Activated CD4-positive, alpha-beta T cell treated with anti-CD3 and anti-CD28 coated beads, Interleukin-2, amount 50 U/mL, for 24 hours (primary cell): ENCODE measurements around the gene LHFPL2.

ENCODE experiments used
- DNase-seq, 2 donors: peaks; one replicate each; pipeline ENCODE4 v3.0.0-alpha.2; 2020; ENCODE audit warnings: low read depth in 1 of 2, low spot score in 1 of 2

Gene LHFPL2

GRCh38 chr5:78505860-78506259 lies 142.7 kb downstream of the LHFPL2 start:
- DNase-seq, result no peak

DNA sequence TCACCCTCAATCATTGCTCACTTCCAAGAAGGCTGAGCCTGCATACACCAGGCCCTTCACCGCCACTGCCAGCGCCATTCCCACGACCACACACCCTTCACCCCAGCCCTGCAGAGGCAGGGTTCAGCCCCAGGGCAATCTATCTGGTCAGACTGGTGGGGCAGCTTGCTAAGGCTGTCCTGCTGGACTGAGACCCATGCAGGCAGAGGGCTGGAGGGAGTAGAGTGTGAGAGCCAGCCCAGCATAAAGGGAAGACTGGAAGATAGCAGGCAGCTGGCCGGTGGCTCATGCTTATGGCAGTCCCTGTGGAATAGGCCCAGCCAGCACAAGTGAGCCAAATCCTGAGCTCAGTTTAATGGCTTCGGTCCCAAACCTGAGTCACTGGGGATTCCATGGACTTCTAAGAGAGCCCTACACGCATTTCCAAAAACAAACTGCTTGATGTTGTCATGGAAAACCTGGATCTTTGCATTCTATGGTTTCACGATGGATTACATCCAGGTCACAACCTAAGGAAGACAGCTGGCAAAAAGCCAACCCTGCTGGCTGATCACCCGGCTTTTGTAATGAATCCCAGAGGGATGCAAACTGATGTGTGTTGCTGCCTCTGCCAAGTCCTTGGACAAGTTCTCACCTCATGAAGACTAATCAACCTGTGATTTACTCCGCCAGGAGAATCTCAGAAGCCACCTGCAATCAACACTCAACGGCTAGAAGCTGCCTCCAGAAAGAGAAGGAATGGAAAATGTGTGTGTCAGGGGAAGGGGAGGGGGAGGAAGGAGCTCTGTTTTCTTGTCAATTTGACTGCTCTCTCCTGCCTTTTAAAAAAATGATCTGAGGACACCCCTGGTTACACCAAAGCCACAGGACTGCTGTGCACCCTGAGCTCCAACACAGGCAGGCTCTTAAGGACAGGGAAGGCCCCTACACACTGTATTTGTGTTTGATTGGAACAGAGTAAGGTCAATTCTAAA lies 143.6 kb downstream of the LHFPL2 start:
- DNase-seq, result no peak

- DNase-seq, result no peak
Observed at GRCh38 chr5:78503958-78504653, 144.5 kb downstream of the LHFPL2 start.

GRCh38 chr5:78501411-78502352 lies 146.9 kb downstream of the LHFPL2 start:
- no peak for DNase-seq

- no peak for DNase-seq
Observed at GRCh38 chr5:78500871-78501270, 147.7 kb downstream of the LHFPL2 start.

DNA sequence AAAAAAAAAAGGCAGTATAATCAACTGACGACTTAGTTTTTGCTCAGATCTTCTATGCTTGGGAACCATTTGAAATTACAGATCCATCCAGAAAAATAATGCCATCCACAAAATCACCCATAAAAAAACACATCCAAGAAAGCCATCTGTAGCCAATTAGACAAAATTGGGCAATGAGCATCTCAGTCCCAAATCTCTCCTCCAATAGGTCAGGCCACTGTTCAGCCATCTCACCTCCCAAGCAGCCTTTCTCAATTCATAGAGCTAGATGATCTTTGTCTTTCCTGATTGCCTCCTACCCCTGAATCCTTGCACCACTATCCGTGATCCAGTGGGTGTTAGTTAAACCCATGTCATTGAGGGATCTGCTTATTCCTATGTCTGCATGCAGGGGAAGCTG lies 148.5 kb downstream of the LHFPL2 start:
- DNase-seq, result no peak

GRCh38 chr5:78499485-78499884 lies 149.1 kb downstream of the LHFPL2 start:
- no peak for DNase-seq

- DNase-seq, result no peak
Observed at GRCh38 chr5:78497573-78498533, 150.7 kb downstream of the LHFPL2 start.

DNA sequence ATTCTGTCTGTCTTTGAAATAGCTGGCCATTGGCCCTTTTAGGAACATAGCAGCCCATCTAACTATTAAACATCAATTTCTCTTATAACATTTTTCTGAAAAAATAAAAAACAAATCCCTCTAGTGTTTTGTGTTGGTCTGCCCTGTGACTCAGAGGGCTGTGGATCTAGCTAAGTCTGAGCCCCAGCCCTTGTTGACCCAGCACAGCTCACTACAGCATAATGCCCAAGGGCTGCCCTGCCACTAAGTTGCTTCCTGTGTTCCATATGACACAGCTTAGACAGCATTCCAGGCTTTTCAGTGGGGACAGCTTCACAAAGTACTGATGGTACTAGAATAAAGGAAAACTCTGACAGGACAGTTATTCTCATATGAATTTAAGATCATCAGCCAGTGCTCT lies 152.2 kb downstream of the LHFPL2 start:
- DNase-seq, result no peak

DNA sequence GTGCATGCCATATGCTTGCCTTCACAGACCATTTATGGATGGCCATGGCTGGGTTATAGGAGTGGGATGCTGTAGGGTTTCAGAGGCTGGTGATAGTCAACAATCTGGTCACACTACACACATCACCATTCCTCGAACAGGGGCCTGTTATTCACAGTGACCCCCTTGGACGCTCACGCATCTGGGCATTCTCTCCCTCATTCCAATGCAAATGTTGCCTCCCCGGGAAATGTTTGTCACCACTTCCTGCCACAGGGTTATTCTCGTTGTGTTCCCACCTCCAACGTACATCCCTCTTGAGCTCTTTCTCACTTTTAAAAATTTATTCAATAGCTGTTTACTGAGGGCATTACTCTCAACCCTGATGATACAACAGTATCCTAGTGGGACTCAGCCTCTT lies 152.8 kb downstream of the LHFPL2 start:
- no peak for DNase-seq

DNA sequence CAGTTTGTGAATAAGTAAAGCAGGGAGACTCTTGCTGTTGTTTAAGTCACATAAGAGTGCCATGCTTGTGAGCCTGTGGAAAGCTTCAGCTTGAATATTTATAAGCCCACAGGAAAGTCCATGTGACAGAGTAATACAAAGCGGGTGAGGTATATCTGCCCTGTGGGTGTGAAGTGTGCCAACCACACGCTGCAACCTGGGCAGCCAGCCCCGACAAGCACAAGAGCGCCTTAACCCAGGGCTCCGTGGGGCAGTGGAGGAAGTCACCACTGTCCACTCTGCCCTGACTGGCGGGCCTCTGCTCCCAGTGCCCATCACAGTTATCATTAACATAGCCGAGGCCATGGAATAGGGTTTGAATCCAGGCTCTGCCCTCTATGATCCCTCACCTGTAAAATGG lies 155.9 kb downstream of the LHFPL2 start:
- no peak for DNase-seq

- no peak for DNase-seq
Observed at GRCh38 chr5:78492224-78492623, 156.3 kb downstream of the LHFPL2 start.

DNA sequence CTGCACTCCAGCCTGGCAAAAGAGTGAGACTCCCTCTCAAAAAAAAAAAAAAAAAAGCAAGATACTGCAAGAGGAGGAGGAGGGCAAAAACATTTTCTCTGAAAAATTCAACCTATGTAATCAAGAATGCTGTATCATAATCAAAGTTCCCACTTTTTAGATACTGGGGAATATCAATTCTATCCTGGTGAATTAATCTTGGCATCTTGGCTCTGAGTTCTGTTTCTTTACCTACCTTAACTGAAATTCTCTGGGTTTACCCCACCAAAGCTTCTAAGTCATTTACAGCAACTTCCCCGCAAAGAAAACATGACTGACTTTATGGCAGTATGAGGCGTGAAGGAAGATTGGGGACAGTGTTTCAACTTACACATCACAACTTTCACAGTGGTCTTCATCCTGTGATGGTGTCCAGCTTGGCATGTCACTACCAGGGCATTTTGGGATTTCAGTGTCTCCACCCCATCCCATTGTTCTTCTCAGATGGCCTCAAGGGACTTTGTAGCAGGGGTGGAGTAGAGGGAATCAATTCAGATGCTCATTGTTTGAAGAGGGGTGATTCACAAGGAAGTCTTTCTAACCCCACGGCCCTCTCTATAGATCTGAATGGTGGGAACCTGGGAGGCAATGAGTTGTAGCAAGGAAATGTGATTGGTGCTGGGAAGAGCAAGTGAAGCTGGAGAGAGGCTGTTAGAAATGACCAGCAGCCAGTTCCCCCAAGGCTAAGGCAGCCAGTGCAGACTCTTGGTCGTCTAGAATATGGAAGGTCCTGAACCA lies 157.7 kb downstream of the LHFPL2 start:
- no peak for DNase-seq

- no peak for DNase-seq
Observed at GRCh38 chr5:78487846-78488245, 160.7 kb downstream of the LHFPL2 start.

DNA sequence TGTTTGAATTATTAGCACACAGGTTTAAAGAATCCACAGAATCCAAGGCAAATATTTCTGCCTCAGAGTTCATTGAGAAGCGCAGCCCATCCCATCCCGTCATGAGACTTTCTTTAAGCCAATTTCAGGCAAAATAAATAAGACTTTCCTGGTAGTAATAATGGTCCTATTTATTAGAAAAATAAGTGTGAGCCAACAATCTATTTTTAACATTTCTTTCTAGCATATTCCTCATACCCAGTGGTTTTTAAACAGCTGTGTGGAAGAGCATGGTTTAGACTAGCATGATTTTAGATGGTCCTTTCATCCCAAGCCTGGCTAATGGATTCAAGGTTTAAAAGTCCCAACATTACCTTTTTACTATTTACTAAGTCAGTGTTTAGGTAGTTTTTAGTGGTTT lies 162.4 kb downstream of the LHFPL2 start:
- DNase-seq, result no peak

DNA sequence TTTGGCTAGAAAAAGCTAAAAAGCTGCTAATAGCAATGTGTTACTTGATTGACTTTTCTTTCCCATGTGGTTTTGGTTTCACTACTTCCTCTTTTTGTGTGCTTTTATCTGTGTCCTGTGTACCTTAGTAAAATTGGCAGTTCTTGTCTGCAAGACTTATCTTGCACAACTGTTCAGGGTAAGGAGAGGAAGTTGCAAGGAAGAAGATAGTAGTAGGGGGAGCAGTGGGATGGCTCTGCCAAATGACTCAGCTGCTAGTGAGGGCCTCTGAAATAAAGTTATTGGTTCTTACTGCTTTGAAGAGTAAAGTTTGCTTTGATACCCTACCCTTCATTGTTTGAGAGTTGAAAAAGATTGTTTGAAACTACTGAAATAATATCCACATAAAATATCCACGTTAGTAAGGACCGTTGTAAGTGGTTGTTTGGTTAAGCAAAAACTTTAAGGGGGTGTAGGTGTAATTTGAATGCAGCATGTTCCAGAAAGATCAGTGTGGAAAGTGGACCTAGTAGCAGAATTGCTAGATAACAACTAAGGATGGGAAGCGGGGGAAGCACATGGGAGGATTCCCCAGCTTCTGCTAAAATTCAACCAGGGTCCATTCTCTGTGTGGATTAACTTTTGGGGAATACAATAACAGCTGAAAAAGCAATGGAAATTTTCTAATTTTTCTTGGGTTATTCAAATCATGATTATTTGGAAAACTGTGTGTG lies 164.6 kb downstream of the LHFPL2 start:
- DNase-seq, result no peak

- no peak for DNase-seq
Observed at GRCh38 chr5:78482948-78483347, 165.6 kb downstream of the LHFPL2 start.

- DNase-seq, result no peak
Observed at GRCh38 chr5:78476795-78477194, 171.8 kb downstream of the LHFPL2 start.

GRCh38 chr5:78475370-78475769 lies 173.2 kb downstream of the LHFPL2 start:
- DNase-seq, result no peak
